HepG2 (cell line): ENCODE data around the gene WDR62. TPM values are rescaled to one million over a fixed set of nuclear protein-coding genes. Genes with fewer than 3 reads are reported as not detected.

ENCODE experiments used
- DMAP1 ChIP-seq: IDR thresholded peaks from 2 replicates; pipeline ENCODE4 v1.6.1; 2016
- EHMT2 ChIP-seq: fragments of 200-600 bp; sonication (generic); IDR thresholded peaks from 2 replicates; pipeline ENCODE4 v1.7.0; 2017; ENCODE audit warnings: antibody characterized with exemption, low read depth, low read length, borderline replicate concordance
- EZH2 ChIP-seq: conservative IDR thresholded peaks from 2 replicates; pipeline ENCODE4 v1.6.1; 2012; ENCODE audit warnings: mild to moderate bottlenecking, low read depth, low read length, moderate library complexity
- HOXA9 ChIP-seq: sonication (generic); formaldehyde crosslinking; IDR thresholded peaks from 2 replicates; pipeline ENCODE4 v1.8.1; 2022; ENCODE audit warnings: missing genetic modification reagents, mild to moderate bottlenecking, moderate library complexity, borderline replicate concordance
- RFXAP ChIP-seq: sonication (generic); formaldehyde crosslinking; IDR thresholded peaks from 2 replicates; pipeline ENCODE4 v1.4.0; 2020; ENCODE audit warnings: missing genetic modification reagents, borderline replicate concordance
- ZMYM2 ChIP-seq: sonication (generic); formaldehyde crosslinking; IDR thresholded peaks from 2 replicates; pipeline ENCODE4 v1.8.0; 2022; ENCODE audit warnings: mild to moderate bottlenecking, missing genetic modification reagents
- ZNF484 ChIP-seq: sonication (generic); formaldehyde crosslinking; IDR thresholded peaks from 2 replicates; pipeline ENCODE4 v1.5.1; 2020; ENCODE audit warnings: mild to moderate bottlenecking, low read depth, missing genetic modification reagents, borderline replicate concordance
- ZNF746 ChIP-seq: sonication (generic); formaldehyde crosslinking; IDR thresholded peaks from 2 replicates; pipeline ENCODE4 v1.8.0; 2022; ENCODE audit warnings: mild to moderate bottlenecking, missing genetic modification reagents
- polyA plus RNA-seq, 8 experiments: library from polyadenylated mRNA; depleted of rRNA in 3 of 8; stranded (reverse) in 7 of 8; unstranded in 1 of 8; fragments of >200 nt; fragmentation: Illumina TruSeq in 4 of 8; extraction: Trizol in 4 of 8; gene quantifications; 2 replicates each; pipeline versions ENCODE4 v1.2.1 to v1.2.3, GENCODE V29; 2011 to 2016; ENCODE audit warnings: low read depth in 4 of 8, missing spikeins in 1 of 8, mixed read lengths in 1 of 8; ENCODE audit not compliant: insufficient read depth in 1 of 8
- total RNA-seq, 5 experiments: library from RNA; depleted of rRNA; stranded (reverse); fragments of >200 nt; fragmentation: Illumina TruSeq; extraction: Trizol; gene quantifications; 2 replicates each; pipeline ENCODE4 v1.2.3, GENCODE V29; 2016; ENCODE audit warnings: low read depth in 1 of 5
- TF ChIP-seq, protein P1 (sequence below): sonication (generic); formaldehyde crosslinking; IDR thresholded peaks from 2 replicates; pipeline ENCODE4 v1.5.1; 2020; ENCODE audit warnings: mild to moderate bottlenecking, missing genetic modification reagents, moderate library complexity
- TF ChIP-seq, protein P2 (sequence below): sonication (generic); formaldehyde crosslinking; IDR thresholded peaks from 2 replicates; pipeline ENCODE4 v1.9.0; 2022; ENCODE audit warnings: low read depth, missing genetic modification reagents
- TF ChIP-seq, protein P3 (sequence below): sonication (generic); formaldehyde crosslinking; IDR thresholded peaks from 2 replicates; pipeline ENCODE4 v1.4.0; 2020; ENCODE audit warnings: missing genetic modification reagents, borderline replicate concordance
- TF ChIP-seq, protein P4 (sequence below): sonication (generic); formaldehyde crosslinking; IDR thresholded peaks from 2 replicates; pipeline ENCODE4 v1.4.0; 2020; ENCODE audit warnings: mild to moderate bottlenecking, missing genetic modification reagents, borderline replicate concordance

WDR62 gene
- total and polyA plus RNA-seq, 2 of the 13 experiments (the other 11 are each of a cell fraction or from before 2014, with no cell fraction given), result 5.8 to 12.5 TPM

DNA sequence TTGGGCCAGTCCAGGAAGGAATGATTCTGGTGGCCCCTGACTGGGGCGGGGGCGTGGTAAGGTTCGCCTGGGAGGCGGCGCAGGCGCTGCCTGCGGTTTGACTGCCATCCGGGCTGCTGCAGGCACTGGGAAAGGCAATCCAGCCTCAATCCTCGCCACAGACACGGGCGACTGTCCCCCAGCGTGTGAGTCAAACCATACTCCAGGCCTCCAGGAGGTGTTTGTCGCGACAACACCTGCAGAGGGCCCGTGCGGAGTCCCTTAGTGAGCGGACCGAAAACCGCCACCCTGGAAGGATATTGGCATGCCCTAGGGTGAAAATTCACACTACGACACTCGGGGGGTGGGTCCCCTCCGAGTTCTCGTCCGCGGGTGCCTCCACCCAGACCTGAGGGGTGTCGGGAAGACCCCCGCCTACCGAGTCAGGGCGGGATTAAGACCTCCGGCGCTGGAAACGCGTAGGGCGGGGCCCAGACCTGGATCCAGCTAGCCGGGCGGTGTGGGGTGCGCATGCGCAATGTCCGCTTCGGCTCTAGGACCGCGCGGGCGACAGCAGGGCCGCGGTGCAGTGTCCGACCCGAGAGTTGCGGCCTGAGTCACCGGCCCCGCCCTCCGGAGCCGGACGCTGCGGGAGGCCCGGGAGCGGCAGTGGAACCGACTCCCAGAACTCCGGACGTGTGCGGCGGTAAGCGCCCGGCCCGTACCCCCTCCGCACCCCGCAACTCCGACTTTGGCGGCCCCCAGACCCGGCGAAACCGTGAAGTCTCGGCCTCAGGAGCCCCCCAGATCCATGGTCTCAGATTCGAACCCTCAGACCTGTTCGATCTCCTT is 85.0 kb downstream of the WDR62 start, which contains the start of gene CAPNS1 (continued):
- TF ChIP-seq, protein P1, sequence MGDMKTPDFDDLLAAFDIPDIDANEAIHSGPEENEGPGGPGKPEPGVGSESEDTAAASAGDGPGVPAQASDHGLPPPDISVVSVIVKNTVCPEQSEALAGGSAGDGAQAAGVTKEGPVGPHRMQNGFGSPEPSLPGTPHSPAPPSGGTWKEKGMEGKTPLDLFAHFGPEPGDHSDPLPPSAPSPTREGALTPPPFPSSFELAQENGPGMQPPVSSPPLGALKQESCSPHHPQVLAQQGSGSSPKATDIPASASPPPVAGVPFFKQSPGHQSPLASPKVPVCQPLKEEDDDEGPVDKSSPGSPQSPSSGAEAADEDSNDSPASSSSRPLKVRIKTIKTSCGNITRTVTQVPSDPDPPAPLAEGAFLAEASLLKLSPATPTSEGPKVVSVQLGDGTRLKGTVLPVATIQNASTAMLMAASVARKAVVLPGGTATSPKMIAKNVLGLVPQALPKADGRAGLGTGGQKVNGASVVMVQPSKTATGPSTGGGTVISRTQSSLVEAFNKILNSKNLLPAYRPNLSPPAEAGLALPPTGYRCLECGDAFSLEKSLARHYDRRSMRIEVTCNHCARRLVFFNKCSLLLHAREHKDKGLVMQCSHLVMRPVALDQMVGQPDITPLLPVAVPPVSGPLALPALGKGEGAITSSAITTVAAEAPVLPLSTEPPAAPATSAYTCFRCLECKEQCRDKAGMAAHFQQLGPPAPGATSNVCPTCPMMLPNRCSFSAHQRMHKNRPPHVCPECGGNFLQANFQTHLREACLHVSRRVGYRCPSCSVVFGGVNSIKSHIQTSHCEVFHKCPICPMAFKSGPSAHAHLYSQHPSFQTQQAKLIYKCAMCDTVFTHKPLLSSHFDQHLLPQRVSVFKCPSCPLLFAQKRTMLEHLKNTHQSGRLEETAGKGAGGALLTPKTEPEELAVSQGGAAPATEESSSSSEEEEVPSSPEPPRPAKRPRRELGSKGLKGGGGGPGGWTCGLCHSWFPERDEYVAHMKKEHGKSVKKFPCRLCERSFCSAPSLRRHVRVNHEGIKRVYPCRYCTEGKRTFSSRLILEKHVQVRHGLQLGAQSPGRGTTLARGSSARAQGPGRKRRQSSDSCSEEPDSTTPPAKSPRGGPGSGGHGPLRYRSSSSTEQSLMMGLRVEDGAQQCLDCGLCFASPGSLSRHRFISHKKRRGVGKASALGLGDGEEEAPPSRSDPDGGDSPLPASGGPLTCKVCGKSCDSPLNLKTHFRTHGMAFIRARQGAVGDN (CRISPR knock-in tag), result peak; percentile 84
- peak; percentile 41; the same call in 1 of the 2 replicates for TF ChIP-seq RFXAP (CRISPR knock-in tag)
- no peak for TF ChIP-seq EZH2
- TF ChIP-seq DMAP1, result peak; percentile 75; the same call in 1 of the 2 replicates
- TF ChIP-seq HOXA9 (CRISPR knock-in tag), result no peak
- TF ChIP-seq ZNF746 (CRISPR knock-in tag), result peak; percentile 32; the same call in 1 of the 2 replicates
- TF ChIP-seq, protein P2, sequence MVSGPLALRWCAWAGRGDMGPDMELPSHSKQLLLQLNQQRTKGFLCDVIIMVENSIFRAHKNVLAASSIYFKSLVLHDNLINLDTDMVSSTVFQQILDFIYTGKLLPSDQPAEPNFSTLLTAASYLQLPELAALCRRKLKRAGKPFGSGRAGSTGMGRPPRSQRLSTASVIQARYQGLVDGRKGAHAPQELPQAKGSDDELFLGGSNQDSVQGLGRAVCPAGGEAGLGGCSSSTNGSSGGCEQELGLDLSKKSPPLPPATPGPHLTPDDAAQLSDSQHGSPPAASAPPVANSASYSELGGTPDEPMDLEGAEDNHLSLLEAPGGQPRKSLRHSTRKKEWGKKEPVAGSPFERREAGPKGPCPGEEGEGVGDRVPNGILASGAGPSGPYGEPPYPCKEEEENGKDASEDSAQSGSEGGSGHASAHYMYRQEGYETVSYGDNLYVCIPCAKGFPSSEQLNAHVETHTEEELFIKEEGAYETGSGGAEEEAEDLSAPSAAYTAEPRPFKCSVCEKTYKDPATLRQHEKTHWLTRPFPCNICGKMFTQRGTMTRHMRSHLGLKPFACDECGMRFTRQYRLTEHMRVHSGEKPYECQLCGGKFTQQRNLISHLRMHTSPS (CRISPR knock-in tag), result peak; percentile 53; the same call in 1 of the 2 replicates
- no peak for TF ChIP-seq ZMYM2 (CRISPR knock-in tag)
- TF ChIP-seq EHMT2, result no peak
- TF ChIP-seq, protein P3, sequence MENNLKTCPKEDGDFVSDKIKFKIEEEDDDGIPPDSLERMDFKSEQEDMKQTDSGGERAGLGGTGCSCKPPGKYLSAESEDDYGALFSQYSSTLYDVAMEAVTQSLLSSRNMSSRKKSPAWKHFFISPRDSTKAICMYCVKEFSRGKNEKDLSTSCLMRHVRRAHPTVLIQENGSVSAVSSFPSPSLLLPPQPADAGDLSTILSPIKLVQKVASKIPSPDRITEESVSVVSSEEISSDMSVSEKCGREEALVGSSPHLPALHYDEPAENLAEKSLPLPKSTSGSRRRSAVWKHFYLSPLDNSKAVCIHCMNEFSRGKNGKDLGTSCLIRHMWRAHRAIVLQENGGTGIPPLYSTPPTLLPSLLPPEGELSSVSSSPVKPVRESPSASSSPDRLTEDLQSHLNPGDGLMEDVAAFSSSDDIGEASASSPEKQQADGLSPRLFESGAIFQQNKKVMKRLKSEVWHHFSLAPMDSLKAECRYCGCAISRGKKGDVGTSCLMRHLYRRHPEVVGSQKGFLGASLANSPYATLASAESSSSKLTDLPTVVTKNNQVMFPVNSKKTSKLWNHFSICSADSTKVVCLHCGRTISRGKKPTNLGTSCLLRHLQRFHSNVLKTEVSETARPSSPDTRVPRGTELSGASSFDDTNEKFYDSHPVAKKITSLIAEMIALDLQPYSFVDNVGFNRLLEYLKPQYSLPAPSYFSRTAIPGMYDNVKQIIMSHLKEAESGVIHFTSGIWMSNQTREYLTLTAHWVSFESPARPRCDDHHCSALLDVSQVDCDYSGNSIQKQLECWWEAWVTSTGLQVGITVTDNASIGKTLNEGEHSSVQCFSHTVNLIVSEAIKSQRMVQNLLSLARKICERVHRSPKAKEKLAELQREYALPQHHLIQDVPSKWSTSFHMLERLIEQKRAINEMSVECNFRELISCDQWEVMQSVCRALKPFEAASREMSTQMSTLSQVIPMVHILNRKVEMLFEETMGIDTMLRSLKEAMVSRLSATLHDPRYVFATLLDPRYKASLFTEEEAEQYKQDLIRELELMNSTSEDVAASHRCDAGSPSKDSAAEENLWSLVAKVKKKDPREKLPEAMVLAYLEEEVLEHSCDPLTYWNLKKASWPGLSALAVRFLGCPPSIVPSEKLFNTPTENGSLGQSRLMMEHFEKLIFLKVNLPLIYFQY, result peak; percentile 89
- TF ChIP-seq, protein P4, sequence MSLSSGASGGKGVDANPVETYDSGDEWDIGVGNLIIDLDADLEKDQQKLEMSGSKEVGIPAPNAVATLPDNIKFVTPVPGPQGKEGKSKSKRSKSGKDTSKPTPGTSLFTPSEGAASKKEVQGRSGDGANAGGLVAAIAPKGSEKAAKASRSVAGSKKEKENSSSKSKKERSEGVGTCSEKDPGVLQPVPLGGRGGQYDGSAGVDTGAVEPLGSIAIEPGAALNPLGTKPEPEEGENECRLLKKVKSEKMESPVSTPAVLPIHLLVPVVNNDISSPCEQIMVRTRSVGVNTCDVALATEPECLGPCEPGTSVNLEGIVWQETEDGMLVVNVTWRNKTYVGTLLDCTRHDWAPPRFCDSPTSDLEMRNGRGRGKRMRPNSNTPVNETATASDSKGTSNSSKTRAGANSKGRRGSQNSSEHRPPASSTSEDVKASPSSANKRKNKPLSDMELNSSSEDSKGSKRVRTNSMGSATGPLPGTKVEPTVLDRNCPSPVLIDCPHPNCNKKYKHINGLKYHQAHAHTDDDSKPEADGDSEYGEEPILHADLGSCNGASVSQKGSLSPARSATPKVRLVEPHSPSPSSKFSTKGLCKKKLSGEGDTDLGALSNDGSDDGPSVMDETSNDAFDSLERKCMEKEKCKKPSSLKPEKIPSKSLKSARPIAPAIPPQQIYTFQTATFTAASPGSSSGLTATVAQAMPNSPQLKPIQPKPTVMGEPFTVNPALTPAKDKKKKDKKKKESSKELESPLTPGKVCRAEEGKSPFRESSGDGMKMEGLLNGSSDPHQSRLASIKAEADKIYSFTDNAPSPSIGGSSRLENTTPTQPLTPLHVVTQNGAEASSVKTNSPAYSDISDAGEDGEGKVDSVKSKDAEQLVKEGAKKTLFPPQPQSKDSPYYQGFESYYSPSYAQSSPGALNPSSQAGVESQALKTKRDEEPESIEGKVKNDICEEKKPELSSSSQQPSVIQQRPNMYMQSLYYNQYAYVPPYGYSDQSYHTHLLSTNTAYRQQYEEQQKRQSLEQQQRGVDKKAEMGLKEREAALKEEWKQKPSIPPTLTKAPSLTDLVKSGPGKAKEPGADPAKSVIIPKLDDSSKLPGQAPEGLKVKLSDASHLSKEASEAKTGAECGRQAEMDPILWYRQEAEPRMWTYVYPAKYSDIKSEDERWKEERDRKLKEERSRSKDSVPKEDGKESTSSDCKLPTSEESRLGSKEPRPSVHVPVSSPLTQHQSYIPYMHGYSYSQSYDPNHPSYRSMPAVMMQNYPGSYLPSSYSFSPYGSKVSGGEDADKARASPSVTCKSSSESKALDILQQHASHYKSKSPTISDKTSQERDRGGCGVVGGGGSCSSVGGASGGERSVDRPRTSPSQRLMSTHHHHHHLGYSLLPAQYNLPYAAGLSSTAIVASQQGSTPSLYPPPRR (CRISPR knock-in tag), result 0 out of 2 replicates have a peak, but pooled peaks have one; percentile 49
- TF ChIP-seq ZNF484 (CRISPR knock-in tag), result no peak
